GM19463 (cell line): Measurements from ENCODE around the gene EPHB2.

Experiments
- ATAC-seq: cut with Tn5 transposase; IDR thresholded peaks from one replicate; pipeline ENCODE4 v1.9.1; 2021; ENCODE audit warnings: mild to moderate bottlenecking, moderate library complexity; ENCODE audit not compliant: unreplicated experiment

EPHB2 gene

DNA sequence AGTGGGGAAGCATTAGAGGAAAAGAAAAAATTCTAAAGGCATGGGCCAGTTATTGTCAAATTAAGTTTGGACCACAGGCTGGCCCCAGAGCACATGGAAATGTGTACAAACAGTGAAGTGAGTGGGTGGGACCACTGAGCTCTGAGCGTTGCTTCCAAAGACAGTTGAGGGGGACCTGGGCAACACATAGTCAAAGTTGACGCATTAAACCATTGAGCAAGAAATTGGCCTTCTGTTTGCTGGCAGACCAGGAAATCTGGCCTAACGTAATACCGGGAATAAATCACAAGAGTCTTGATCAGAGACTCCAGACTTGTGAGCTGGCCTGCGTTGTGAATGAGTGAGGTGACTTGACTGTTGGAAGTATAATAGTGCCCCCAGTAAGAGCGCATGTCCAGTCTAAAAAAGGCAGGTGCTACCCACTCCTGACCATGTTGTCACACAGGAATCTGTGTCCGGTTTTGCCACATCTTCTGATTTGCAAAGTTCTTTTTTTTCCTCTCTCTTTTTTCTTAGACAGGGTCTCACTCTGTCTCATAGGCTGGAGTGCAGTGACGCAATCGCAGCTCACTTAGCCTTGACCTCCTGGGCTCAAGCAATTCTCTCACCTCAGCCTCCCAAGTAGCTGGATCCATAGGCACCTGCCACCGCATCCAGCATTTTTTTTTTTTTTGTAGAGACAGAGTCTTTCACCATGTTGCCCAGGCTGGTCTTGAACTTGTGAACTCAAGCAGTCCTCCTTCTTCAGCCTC, 10.7 kb downstream of the EPHB2 start:
- ATAC-seq: no peak

DNA sequence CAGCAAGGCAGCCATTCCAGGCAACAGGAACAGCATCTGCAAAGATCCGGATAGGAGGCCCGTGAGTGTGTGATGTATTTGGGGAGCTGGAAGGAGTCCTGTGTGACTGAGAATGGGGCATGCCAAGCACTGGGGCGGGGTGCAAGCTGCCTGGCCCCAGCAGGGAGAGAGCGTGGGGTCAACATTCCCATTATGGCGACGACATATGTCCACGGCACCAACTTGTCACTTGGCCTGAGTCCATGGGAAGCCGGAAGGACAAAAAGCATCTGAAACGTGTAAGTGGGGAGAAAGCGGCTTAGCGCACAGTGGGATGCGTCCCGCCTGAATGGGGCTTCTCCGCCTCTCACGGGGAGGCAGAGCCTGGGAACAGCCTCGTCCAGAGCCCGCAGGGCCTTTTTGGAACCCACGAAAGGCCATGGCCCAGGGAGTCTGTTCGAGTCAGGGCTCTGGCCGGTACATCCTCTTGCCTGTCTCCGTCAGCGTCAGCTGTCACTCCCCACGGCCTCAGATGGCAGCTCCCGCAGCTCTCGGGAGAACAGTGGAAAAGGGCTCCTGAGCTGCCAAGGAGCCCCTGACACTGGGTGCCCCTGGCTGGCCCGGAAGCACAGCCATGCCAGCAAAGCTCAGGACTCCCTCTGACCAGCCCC, 12.4 kb downstream of the EPHB2 start:
- ATAC-seq: no peak

DNA sequence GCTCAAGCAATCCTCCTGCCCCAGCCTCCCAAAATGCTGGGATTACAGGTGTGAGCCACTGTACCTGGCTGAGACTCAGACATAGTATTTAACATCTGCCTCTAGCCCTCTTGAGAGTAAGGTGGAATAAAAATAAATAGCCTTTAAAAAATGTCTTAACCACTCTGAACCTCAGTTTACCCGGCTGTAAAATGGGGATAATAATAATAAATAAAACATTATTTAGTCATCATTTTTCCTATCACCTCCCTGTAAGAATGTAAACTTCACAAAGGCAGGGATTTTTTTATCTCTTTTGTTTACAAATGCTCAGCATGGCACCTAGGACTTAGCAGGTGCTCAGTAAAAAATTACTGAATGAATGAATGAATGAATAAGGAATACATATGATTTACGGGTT, 17.2 kb downstream of the EPHB2 start:
- no peak for ATAC-seq

DNA sequence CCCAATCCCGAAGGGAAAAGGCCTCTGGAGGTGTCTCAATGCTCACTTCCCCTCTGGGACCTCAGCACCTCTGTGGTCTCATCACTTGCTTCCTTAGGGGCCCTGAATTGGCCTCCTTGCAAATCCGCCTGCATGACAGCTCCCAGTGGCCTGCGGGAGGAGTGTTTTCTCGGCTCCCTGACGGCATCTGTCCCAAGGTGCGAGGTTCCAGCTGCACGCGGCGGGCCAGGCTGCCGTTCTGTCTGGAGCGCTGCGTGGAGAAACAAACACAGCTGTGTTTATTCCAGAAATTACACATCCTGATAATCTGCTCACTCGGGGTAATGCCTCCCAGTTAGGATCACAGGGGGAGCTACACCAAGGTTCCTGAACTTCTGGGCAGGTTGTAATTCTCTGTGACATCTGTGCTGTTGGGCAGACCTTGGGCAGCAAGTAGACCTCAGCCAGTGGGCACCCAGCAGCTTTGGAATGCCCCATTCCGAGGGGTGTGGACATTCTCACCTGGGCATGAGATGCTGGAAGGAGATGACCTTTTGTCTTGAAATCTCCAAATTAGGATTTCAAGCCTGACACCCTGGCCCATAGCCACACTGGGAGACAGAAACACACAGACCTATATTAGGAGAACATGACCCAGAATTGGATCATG, 18.2 kb downstream of the EPHB2 start:
- ATAC-seq: no peak

DNA sequence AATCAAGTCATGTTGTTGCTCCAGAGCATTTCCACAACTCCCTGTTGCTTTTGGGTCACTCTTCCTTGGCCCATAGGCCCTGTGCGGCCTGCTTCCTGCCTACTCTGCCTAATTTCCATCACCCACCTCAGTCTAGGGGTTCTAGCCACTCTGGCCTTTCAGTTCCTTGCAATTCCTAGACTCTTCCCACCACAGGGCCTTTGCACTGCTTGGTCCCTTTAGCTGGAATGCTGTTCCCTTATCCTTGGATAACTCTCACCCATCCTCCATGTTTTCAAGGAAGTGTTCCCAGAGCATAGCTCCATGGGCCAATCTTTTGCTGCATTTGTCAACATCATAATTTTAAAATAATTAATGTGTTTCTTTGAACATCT, 18.7 kb downstream of the EPHB2 start:
- no peak for ATAC-seq

DNA sequence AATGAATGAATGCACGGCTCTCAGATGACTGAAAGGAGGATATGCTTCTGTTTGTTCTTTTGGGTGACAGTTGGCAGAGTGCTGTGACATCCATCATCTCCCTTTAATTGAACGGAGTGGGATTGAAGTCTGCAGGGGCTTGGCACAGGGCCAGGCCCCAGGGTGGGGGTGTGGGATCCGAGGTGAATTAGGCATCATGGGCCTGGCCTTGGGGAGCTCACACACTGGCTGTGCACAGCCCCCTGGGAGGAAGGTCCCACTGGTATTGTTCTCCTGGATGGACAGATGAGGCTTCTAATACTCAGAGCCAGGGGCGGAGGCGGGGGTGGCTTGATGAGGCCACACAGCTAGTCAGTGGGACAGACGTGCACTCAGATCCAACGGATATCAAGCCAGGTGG, 19.3 kb downstream of the EPHB2 start:
- ATAC-seq: no peak

- no peak for ATAC-seq
These were observed 21.5 kb downstream of the EPHB2 start for GRCh38 chr1:22731924-22732720.

GRCh38 chr1:22733643-22734042, 23.0 kb downstream of the EPHB2 start:
- ATAC-seq: no peak

- ATAC-seq: no peak
These were observed 26.0 kb downstream of the EPHB2 start for GRCh38 chr1:22736501-22737080.

DNA sequence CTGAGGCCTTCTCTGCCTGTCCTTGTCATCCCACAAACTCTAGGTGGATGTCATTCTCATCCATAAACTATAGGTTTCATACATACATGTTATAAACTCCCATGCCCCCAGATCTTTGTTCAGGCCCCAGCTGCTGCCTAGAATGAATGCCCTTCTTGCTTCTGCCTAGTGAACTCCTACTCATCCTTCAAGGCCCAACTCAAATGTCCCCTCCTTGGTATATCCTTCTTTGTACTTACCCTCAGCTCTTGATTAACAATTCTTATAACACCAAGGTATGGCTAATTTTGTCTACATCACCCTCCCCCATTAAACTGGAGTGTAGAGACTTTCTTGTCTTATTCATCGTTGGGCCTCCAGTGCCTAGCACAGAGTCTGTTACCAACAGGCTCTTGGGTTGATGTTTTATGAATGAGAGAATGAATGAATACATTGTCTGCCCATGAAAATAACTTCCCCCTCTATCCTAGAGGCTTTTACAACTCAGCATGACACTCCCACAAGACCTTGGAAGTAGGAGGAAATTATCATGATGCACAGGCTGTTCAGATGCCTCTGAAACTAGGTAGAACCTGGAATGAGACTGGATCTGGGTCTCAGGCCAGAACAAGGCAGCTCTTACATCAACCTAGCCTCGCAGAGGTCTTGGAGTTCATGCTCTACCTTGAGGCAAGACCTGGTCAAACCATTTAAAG, 26.9 kb downstream of the EPHB2 start:
- ATAC-seq: no peak

GRCh38 chr1:22738069-22738435, 27.4 kb downstream of the EPHB2 start:
- ATAC-seq: no peak

DNA sequence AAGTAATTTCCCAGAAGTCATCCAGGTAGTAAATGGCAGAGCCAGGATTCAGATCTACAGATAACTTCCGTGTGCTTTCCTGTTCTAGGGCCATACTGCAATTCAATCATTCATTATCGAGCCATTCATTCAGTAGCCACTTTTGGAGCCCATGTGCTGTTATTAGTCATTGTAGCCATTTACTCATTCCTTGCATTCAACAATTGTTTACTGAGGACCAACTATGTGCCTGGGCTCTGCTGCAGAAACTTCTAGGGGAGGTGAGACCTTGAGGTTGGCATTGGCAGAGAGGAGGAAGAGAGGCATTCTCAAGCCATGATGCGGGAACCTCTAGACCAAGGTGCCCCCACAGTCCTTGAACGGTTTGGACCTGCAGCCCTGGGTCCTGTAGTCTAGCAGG, 27.9 kb downstream of the EPHB2 start:
- no peak for ATAC-seq

GRCh38 chr1:22739648-22740385, 29.2 kb downstream of the EPHB2 start:
- no peak for ATAC-seq

DNA sequence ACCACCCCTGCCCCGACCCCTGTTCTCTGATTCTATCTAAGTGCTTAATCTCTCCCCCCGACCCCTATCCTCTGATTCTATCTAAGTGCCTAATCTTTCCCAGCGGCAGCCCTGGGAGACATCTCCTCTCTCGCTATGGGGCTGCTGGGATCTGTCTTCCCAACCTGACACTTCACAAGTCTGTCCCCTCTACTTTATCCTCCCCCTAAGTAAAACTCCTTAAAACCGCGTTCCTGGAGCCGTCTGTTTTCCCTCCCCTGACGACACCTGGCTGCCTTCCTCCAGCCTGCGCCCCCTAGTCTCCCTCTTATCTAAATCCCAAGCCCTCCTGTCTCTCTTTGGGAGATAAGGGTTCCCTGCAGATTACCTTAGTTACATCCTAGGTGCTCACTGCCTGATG, 30.5 kb downstream of the EPHB2 start:
- no peak for ATAC-seq

- ATAC-seq: no peak
These were observed 35.3 kb downstream of the EPHB2 start for GRCh38 chr1:22745669-22746585.

- ATAC-seq: no peak
These were observed 36.5 kb downstream of the EPHB2 start for GRCh38 chr1:22747021-22747734.

- no peak for ATAC-seq
These were observed 37.1 kb downstream of the EPHB2 start for GRCh38 chr1:22747735-22748073.

- ATAC-seq: no peak
These were observed 38.9 kb downstream of the EPHB2 start for GRCh38 chr1:22749503-22749902.
